RWPE1 (cell line): ENCODE results near the gene EMILIN2.

Experiments used
- CTCF ChIA-PET: fragments of 350-600 bp; sonication (Branson Sonifier 250); formaldehyde crosslinking; extraction: SDS; loops from one replicate; lab custom pipeline; 2021; lab: Yijun Ruan, JAX
- POLR2A ChIA-PET: fragments of 400-600 bp; formaldehyde crosslinking; extraction: SDS; loops from one replicate; lab custom pipeline; 2020; ENCODE audit warnings: antibody characterized with exemption; ENCODE audit not compliant: low non-redundant PET; lab: Yijun Ruan, JAX
- DNase-seq: peaks from one replicate; pipeline ENCODE4 v3.0.0; 2012; ENCODE audit warnings: low spot score
- H3K27ac ChIP-seq: fragments of 450-650 bp; 2 replicates; pipeline ENCODE4 v1.5.1; 2017
- TF ChIP-seq, protein P1 (sequence below): fragments of 450-650 bp; conservative IDR thresholded peaks from 2 replicates; pipeline ENCODE4 v1.5.1; 2017; ENCODE audit warnings: low read depth, mild to moderate bottlenecking

EMILIN2 gene

DNA sequence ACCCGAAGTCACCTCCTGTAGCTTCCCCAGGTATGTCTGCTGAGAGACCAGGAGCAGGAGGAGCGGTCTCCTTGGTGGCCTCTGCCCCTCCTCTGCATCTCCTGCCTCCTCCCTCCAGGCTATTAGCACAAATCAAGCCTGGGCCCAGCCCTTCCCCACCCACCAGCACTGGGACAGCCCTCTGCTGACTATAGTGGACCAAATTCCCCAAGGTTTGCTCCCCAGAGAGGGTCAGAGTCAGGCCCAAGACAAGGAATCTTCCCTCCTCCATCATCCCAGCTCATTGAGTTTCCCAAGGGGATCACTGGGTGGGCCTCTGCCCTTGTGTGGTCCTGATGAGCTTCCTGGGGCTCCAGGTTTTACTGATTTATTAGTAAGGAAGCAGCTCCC lies 62.1 kb downstream of the EMILIN2 start:
- ChIA-PET CTCF (no interaction called here), POLR2A (no interaction called here)
- H3K27ac ChIP-seq = peak overlapping the region; percentile 16; the same call in 1 of the 2 replicates
- no peak for DNase-seq
- TF ChIP-seq, protein P1, sequence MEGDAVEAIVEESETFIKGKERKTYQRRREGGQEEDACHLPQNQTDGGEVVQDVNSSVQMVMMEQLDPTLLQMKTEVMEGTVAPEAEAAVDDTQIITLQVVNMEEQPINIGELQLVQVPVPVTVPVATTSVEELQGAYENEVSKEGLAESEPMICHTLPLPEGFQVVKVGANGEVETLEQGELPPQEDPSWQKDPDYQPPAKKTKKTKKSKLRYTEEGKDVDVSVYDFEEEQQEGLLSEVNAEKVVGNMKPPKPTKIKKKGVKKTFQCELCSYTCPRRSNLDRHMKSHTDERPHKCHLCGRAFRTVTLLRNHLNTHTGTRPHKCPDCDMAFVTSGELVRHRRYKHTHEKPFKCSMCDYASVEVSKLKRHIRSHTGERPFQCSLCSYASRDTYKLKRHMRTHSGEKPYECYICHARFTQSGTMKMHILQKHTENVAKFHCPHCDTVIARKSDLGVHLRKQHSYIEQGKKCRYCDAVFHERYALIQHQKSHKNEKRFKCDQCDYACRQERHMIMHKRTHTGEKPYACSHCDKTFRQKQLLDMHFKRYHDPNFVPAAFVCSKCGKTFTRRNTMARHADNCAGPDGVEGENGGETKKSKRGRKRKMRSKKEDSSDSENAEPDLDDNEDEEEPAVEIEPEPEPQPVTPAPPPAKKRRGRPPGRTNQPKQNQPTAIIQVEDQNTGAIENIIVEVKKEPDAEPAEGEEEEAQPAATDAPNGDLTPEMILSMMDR = no peak

DNA sequence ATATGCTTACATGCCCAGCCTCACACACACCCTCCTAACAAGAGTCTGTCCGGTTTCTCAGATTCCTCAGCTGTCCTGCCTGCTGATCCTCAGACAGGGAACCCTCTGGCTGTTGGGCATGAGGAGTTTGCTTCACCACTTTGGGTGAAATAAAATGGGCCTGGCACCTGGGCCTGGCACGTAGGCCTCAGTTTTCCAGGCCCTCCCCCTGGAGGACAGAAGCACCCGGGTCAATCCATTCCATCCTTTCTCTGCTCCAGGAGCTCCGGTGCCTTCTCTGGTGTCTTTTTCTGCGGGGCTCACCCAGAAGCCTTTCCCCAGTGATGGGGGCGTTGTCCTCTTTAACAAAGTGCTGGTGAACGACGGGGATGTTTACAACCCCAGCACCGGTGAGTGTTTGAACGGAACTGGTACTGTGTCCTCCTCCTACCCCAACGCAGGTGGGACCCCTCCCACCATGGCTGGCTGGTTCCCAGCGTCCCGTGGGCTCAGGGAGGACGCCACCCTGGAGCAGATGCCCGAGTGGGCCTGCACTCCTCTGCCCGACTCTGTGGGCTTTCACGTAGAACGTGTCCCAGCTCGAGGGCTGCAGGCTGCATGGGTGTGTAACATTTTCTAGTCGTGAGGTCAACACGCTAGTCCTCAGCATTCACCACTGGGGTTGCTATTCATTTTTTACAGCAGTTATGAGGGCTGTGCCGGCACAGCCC lies 62.8 kb downstream of the EMILIN2 start:
- ChIA-PET POLR2A (no interaction called here), CTCF (interaction anchor here (0.7 kb wide), 1 partner anchor 92 kb away, joined by 5 read pairs; no protein-coding TSS in a partner anchor)
- DNase-seq = no peak
- TF ChIP-seq, protein P1 = no peak
- H3K27ac ChIP-seq = peak overlapping the region; percentile 16; the same call in 1 of the 2 replicates

DNA sequence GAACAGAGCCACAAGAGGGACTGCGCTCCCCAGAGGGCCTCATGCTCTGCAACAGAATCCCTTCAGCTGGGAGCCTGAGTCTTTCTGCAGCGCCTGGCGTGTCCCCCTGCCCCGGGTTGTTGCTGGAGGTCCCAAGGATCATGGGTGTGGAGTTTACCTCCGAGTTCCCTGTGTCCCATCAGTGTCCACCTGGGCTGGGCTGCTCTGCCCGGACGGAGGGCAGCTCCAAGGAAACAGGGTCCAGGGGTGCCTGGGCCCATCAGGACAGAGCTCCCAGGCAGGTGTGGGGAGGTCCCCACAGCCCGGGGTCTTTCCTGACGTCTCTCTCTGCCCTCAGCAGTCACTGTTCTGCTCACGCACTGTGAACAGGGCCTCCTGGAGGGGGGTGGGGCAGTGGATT lies 63.5 kb downstream of the EMILIN2 start:
- H3K27ac ChIP-seq = no peak overlapping the region
- DNase-seq = no peak
- POLR2A ChIA-PET = no interaction called here
- TF ChIP-seq, protein P1 = no peak
- CTCF ChIA-PET = no interaction called here

DNA sequence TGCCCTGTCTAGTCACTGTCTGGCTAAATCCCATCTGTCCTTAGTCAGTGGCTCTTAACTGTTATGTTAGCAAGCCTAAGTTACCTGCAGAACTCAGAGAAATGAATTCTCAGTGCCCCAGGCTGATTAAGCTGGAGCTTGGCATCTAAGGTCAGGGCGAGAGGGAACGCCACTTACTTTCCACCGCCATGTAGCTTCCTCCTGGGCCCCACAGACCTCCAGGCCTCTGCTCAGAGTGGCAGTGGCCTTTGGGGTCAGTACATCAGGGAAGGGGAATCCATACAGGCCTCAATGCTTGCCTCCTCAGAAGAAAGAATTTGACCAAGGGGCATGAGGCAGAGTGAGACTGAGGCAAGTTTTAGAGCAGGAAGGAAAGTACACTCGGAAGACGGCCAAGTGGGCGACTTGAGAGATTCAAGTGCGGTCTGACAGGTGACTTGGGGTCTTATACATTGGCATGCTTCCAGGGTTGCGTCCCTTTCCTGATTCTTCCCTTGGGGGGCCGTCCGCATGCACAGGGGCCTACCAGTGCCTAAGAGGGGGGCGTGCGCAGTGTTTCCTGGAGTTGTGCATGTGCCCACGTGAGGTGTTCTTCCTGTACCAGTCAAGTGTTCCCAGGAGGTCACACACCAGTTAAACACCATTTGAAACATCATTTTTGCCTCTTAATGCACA lies 64.1 kb downstream of the EMILIN2 start:
- no peak overlapping the region for H3K27ac ChIP-seq
- POLR2A ChIA-PET = no interaction called here
- CTCF ChIA-PET = no interaction called here
- no peak for DNase-seq
- TF ChIP-seq, protein P1 = no peak

DNA sequence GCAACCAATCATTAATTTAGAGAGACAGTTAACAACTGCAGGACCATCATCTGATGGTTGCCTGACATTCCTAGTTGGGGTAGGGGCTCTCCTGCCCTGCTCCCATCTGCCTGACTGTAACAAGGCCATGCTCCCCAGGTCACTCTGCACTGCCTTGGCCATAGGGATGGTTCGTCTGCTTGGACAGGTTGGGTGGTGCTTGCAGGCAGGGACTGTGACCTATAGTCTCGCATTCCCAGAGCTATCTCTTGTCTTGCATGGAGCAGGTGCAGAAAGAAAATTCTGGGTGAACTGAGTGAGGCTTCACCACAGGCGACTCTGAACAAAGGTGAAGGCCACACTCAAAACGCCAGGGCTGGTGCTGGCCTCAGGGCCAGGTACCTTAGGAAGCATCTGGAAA lies 64.7 kb downstream of the EMILIN2 start:
- DNase-seq = no peak
- ChIA-PET CTCF (no interaction called here), POLR2A (no interaction called here)
- TF ChIP-seq, protein P1 = no peak
- H3K27ac ChIP-seq = no peak overlapping the region

DNA sequence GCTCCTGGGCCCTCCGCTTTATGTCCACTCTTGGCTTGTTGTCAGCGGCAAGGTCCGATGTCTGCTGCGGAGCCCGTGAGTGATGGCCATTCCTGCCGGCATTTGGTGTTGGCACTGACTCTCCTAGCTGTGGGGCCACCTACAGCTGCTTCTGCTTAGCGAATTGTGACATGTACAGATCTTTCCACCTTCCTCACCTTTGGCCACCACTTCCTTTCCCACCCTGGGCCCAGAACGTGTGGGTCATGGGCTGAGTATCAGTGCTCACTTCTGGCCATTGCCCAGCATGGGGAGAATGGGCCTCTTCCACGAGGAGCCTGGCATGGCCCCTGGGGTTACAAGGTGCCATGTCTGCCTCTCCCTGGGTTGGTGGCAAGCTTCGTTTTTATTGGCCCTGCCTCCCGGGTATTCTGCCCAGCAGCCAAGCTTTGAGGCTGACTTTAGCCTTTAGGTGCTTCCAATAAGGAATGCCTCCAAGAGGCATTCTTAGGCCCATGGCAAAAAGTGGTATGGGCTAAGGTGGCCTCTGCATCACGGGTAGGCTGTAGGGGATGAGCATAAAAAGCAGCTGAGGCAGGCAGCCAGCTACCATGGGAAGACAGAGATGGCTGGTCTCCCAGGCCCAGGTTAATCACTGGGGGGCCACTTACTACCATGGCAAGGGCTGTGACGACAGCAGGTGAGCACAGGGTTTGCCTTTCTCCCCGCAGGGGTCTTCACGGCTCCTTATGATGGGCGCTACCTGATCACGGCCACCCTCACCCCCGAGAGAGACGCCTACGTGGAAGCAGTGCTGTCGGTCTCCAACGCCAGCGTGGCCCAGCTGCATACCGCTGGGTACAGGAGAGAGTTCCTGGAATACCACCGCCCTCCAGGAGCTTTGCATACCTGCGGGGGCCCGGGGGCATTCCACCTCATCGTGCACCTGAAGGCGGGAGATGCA lies 65.8 kb downstream of the EMILIN2 start:
- ChIA-PET POLR2A (no interaction called here), CTCF (interaction anchor here (0.7 kb wide), 1 partner anchor 727 kb away, joined by 3 read pairs; no protein-coding TSS in a partner anchor)
- TF ChIP-seq, protein P1 = no peak
- H3K27ac ChIP-seq = no peak overlapping the region
- no peak for DNase-seq
